Measurements from ENCODE around the gene TMEM98. TPM values are rescaled to one million over a fixed set of nuclear protein-coding genes. Genes with fewer than 3 reads are reported as not detected.

Gene TMEM98
- total and polyA plus RNA-seq, 2 of the 8 experiments (the other 6 are each of a cell fraction or from before 2014, with no cell fraction given), result 86.1 to 232 TPM

- TF ChIP-seq YY1 (IDR thresholded peaks at IDR 0.05; ENCODE audit: low read depth, low read length), result no peak
- no peak for TF ChIP-seq TEAD4 (IDR thresholded peaks at IDR 0.05; ENCODE audit: low read depth, low read length)
Observed at GRCh38 chr17:32943206-32943605, 15.3 kb downstream of the TMEM98 start (continued).
